OCI-LY1 (cell line): Measurements from ENCODE around the gene UPK3BL1.
"Not testable (repeated sequence)": the region's sequence is repeated elsewhere in the genome, so short reads cannot be mapped to it uniquely, and the experiment has no call there.

Experiments
- CTCF ChIP-seq: fragments of 200-600 bp; sonication (generic), shearing (Covaris generic); IDR thresholded peaks from 2 replicates; pipeline ENCODE4 v1.5.1; 2017; ENCODE audit warnings: mild to moderate bottlenecking, antibody characterized with exemption, low read length, moderate library complexity, mixed read lengths
- EZH2 ChIP-seq: fragments of 200-600 bp; sonication (generic), shearing (Covaris generic); IDR thresholded peaks from 2 replicates; pipeline ENCODE4 v1.8.0; 2017; ENCODE audit warnings: borderline replicate concordance, mixed run types, mild to moderate bottlenecking, antibody characterized with exemption, low read length, moderate library complexity, mixed read lengths

DNA sequence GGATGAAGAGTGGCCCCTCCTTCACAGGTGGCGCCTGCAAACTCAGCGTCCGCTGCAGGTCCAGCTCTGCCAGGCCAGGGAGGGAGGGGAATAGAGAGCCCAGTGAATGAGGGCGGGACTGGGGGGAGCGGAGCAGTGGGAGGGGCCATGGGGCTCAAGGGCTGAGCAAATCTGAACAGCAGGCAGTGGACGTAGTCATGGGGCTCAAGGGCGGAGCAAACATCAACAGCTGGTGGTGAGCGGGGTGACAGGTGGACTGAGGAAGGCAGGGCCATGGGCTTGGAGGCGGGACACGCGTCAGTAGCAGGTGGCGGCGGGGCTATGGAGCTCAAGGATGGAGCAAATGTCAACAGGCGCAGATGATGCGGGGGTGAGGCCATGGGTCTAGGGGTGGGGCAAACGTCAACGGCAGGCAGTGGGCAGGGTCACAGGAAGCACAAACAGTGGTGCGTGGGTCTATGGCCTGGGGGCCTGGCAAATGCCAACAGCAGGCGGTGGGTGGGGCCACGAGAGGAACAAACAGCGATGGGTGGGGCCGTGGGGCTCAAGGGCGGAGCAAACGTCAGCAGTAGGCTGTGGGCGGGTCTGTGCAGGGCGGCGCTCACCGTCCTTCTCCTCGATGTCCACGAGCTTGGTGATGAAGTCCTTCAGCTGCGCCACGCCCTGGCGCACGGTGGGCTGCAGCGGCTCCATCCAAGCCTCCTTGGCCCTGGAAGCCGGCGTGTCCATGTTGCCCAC is 45.9 kb upstream of the UPK3BL1 start:
- not testable (repeated sequence) for TF ChIP-seq CTCF, EZH2
